Effector memory CD8-positive, alpha-beta T cell (primary cell): ENCODE data around the gene ZBTB34.
A peak's percentile ranks its signal among the peaks of the same experiment; 100 is the strongest.

Source experiments
- ATAC-seq: fragments of 150-1000 bp; cut with Tn5 transposase; replicated peaks from 2 replicates; pipeline ENCODE4 v1.10.0; 2021; ENCODE audit warnings: mild to moderate bottlenecking, moderate library complexity
- DNase-seq, 3 experiments: peaks; one replicate each; pipeline ENCODE4 v3.0.0; 2021
- H3K27ac Mint-ChIP-seq, 2 donors: one replicate each; pipeline ENCODE4 v1.8.0; 2022; ENCODE audit warnings: mild to moderate bottlenecking in 2 of 2, mixed read lengths in 2 of 2, moderate library complexity in 2 of 2
- H3K27me3 Mint-ChIP-seq, 2 donors: one replicate each; pipeline ENCODE4 v1.8.0; 2022; ENCODE audit warnings: mixed read lengths in 2 of 2
- H3K36me3 Mint-ChIP-seq: one replicate; pipeline ENCODE4 v1.8.0; 2022; ENCODE audit warnings: mild to moderate bottlenecking, moderate library complexity, mixed read lengths; ENCODE audit not compliant: insufficient read depth
- H3K4me1 Mint-ChIP-seq, 2 donors: one replicate each; pipeline ENCODE4 v1.8.0; 2022; ENCODE audit warnings: low read depth in 2 of 2, mixed read lengths in 2 of 2
- H3K4me3 Mint-ChIP-seq, 2 donors: one replicate each; pipeline ENCODE4 v1.8.0; 2022; ENCODE audit warnings: mild to moderate bottlenecking in 2 of 2, mixed read lengths in 2 of 2, moderate library complexity in 2 of 2
- H3K9me3 Mint-ChIP-seq, 2 donors: one replicate each; pipeline ENCODE4 v1.8.0; 2022; ENCODE audit warnings: mixed read lengths in 2 of 2

The ZBTB34 gene

GRCh38 chr9:126926364-126926763 is 65.9 kb downstream of the ZBTB34 start:
- Mint-ChIP-seq H3K4me1 (no peaks in the 10 kb centered on the region), H3K4me3 (no peak overlapping the region), H3K9me3 (no peaks in the 10 kb centered on the region), H3K36me3 (no peaks in the 10 kb centered on the region), H3K27ac (no peak overlapping the region), H3K27me3 (no peaks in the 10 kb centered on the region)
- DNase-seq (no peak), ATAC-seq (no peak)

GRCh38 chr9:126927419-126927818 is 67.0 kb downstream of the ZBTB34 start:
- Mint-ChIP-seq H3K27ac (no peak overlapping the region), H3K9me3 (no peaks in the 10 kb centered on the region)
- ATAC-seq, result no peak

GRCh38 chr9:126932871-126933321 is 72.5 kb downstream of the ZBTB34 start:
- H3K27ac Mint-ChIP-seq, result peak overlapping the region in 1 of 2 donors; percentile 53
- H3K27me3 Mint-ChIP-seq, result no peaks in the 10 kb centered on the region
- no peaks in the 10 kb centered on the region for H3K9me3 Mint-ChIP-seq
- no peak overlapping the region for H3K4me3 Mint-ChIP-seq
- DNase-seq (no peak), ATAC-seq (no peak)
- peaks cover 6% of the 10 kb centered on the region for H3K36me3 Mint-ChIP-seq
- H3K4me1 Mint-ChIP-seq, result peaks cover 0 to 5% of the 10 kb centered on the region in 2 donors

More at GRCh38 chr9:126927419-126927818, 67.0 kb downstream of the ZBTB34 start:
- H3K27me3 Mint-ChIP-seq, result no peaks in the 10 kb centered on the region
- no peaks in the 10 kb centered on the region for H3K4me1 Mint-ChIP-seq
- H3K36me3 Mint-ChIP-seq, result peaks cover 2% of the 10 kb centered on the region
- H3K4me3 Mint-ChIP-seq, result no peak overlapping the region
- DNase-seq, result no peak

- H3K4me3 Mint-ChIP-seq, result no peak overlapping the region
- no peaks in the 10 kb centered on the region for H3K27me3 Mint-ChIP-seq
- no peak for ATAC-seq
- no peaks in the 10 kb centered on the region for H3K9me3 Mint-ChIP-seq
- no peak overlapping the region for H3K27ac Mint-ChIP-seq
- DNase-seq, result no peak
- peaks cover 6% of the 10 kb centered on the region for H3K36me3 Mint-ChIP-seq
- H3K4me1 Mint-ChIP-seq, result peaks cover 0 to 5% of the 10 kb centered on the region in 2 donors
Observed at GRCh38 chr9:126933334-126933980, 73.0 kb downstream of the ZBTB34 start.

- DNase-seq, result no peak
- Mint-ChIP-seq H3K4me1 (peaks cover 0 to 5% of the 10 kb centered on the region in 2 donors), H3K27me3 (no peaks in the 10 kb centered on the region), H3K36me3 (peaks cover 6% of the 10 kb centered on the region), H3K27ac (no peak overlapping the region), H3K4me3 (no peak overlapping the region), H3K9me3 (no peaks in the 10 kb centered on the region)
- no peak for ATAC-seq
Observed at GRCh38 chr9:126934441-126934840, 74.0 kb downstream of the ZBTB34 start.
